ENCODE measurements around the gene PRSS36.
"Not testable (repeated sequence)": the region's sequence is repeated elsewhere in the genome, so short reads cannot be mapped to it uniquely, and the experiment has no call there.

The PRSS36 gene

DNA sequence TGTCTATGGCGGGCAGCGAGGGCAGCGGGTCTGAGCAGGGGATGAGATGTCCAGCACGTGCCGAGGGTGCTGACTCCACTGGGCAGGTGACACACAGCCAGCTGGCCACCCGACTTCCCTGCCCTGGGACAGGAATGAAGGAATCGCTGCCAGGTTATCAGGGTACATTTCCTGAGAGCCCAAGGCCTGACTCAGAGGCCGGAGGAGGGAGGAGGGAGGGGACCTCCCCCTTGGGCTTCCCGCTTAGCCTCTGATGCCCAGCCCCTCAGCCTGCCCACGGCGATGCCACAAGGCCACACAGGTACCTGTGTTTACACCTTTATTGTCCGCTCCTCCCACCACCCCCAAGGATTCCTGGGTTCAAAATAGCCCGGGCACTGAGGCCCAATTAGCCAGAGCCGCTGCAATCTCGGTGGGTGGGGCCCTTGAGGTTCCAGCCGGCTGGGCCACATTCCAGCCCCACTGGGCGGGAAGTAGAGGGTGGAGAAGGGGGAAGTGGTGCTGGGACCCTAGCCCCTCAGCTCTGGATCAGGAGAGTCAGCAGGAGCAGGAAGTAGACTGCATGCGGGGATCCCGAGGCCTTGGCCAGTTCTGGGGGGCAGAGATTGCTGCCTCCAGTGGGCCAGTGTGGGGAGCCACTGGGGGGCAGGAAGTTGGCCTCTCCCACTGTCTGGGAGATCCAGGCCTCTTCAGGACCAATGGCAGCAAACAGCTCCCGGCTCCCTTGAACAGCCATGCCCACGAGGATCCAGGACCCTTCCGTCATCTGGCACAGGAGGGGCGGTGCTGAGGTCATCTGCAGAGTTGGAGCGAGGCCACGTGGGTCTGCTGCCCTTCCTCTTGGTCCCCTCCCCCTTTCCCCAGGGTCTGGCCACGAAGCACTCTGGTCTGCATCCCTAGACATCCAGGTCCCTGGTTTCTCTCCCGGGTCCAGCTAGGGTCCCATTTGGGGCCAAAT is 11.0 kb downstream of the PRSS36 start:
- Mint-ChIP-seq H3K36me3 (no peaks in the 10 kb centered on the region), H3K27ac (no peak overlapping the region), H3K4me1 (peaks cover 17% of the 10 kb centered on the region), H3K27me3 (no peaks in the 10 kb centered on the region), H3K4me3 (no peak overlapping the region), H3K9me3 (no peaks in the 10 kb centered on the region)
- ATAC-seq = no peak

DNA sequence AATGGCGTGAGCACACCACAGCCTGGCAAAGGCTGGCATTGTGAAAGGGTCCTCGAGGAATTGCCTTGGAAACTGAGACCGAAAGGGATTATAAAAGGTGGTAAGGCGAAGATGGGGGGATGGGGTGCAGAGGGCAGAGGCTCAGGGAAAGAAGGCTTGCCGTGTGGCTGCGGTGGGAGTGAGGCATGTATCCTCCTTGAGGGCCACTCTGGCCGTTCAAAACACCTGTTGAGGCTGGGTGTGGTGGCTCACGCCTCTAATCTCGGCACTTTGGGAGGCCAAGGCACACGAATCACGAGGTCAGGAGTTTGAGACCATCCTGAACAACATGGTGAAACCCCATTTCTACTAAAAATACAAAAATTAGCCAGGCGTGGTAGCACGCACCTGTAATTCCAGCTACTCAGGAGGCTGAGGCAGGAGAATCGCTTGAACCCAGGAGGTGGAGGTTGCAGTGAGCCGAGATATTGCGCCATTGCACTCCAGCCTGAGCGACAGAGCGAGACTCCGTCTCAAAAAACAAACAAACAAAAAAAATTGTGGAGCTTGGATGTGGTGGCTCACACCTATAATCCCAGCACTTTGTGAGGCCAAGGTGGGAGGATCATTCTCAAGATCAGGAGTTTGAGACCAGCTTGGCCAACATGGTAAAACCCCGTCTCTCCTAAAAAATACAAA is 12.9 kb downstream of the PRSS36 start:
- not testable (repeated sequence) for H3K4me3 Mint-ChIP-seq, H3K4me1 Mint-ChIP-seq, ATAC-seq, H3K9me3 Mint-ChIP-seq, H3K27me3 Mint-ChIP-seq, H3K27ac Mint-ChIP-seq, H3K36me3 Mint-ChIP-seq

DNA sequence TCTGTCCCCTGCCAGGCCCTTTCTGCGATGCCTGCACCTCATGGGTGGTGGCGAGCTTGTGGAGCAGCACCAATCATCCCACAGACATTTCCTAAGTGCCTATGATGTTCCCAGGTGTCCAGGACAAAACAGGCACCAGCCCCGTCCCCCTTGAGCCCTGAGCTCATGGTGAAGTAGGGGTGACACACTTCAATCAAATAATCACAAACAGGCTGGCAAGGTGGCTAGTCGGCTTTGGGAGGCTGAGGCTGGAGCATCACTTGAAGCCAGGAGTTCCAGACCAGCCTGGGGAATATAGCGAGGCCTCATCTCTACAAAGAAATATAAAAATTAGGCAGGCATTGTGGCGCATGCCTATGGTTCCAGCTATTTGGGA is 13.6 kb downstream of the PRSS36 start:
- no peak overlapping the region for H3K4me3 Mint-ChIP-seq
- H3K27ac Mint-ChIP-seq = no peak overlapping the region
- no peaks in the 10 kb centered on the region for H3K27me3 Mint-ChIP-seq
- ATAC-seq = no peak
- H3K9me3 Mint-ChIP-seq = no peaks in the 10 kb centered on the region
- H3K4me1 Mint-ChIP-seq = no peaks in the 10 kb centered on the region
- peaks cover 7% of the 10 kb centered on the region for H3K36me3 Mint-ChIP-seq

DNA sequence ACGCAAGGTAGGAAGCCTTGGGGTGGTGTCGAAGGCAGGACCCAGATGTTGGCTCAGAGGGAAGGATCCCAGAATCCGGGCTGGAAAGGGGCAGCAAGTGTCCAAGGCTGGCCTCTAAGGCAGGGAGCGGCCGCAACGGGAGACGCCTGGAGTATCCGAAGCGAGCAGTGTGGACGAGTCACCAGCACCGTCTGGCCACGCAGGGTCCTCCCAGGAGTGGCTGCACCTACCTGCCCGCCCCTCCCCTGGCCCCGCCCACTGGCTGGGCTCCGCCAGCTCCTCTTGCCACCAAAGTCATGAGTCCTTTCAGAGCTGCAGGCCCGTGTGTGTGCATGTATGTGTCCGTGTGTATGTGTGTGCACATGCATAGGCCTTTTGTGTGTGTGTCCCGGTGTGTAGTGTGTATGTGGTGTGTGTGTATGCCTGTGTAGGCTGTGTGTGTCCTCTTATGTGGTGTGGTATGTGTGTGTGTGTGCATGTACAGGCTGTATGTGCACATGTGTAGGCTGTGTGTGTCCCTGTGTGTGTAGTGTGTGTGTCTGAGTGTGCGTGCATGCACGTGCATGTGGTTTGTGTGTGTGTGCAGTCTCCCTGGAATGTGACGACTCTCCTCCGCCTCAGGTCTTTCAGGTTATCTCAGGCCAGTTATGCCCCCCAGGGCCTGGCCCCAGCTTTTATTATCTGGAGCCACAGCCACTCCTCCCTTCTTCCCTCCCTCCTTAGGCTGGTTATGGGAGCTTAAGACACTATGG is 14.2 kb downstream of the PRSS36 start, which contains the start of gene PRSS8:
Gene PRSS8 (minus strand): TSS at position 193 of the 752 bp plus-strand sequence. CDS start 229 bp downstream, outside the sequence.
- Mint-ChIP-seq H3K27ac (no peak within 1 kb of the TSS), H3K27me3 (no peaks in the 10 kb centered on the region), H3K4me1 (no peaks in the 10 kb centered on the region), H3K9me3 (no peaks in the 10 kb centered on the region), H3K36me3 (peaks cover 13% of the 10 kb centered on the region), H3K4me3 (no peak within 1 kb of the TSS)
- ATAC-seq = no peak

DNA sequence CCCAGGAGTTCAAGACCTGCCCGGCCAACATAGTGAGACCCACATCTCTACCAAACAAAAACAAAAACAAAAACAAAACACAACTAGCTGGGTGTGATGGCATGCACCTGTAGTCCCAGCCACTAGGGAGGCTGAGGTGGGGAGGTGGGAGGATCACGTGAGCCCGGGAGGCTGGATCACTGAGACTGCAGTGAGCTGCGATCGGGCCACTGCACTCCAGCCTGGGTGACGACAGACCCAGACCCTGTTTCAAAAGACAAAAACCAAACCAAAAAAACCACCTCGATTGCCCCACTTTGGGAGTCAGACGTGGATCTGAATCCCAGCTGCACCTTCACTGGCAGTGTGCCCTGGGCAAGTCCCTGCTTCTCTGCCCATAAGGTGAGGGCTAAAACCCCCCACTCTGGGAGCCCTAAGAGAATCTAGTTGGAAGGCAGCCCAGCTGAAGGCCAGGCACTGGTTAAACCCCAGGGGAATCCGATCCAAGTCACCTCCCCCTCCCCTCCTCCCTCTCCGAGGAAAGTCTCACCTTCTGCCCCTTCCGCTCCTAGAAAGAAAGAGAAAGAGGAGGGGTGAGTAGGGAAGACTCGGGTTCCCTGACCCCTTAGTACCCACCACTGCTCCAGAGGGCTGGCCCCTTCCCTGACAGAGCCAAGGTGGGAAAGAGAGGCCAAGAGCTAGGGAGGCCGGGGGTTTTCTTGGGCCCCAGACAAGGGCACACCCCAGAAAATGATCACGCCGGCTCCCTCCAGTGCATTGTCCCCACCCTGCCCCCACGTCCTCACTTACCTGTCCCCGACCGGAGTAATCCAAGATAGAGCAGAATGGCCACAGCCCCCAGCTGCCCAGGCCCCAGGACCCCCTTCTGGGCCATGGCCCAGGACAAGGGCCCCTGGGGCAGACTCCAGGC is 15.0 kb downstream of the PRSS36 start:
- Mint-ChIP-seq H3K27ac (no peak overlapping the region), H3K36me3 (peaks cover 19% of the 10 kb centered on the region), H3K27me3 (no peaks in the 10 kb centered on the region), H3K4me3 (no peak overlapping the region), H3K4me1 (no peaks in the 10 kb centered on the region), H3K9me3 (no peaks in the 10 kb centered on the region)
- no peak for ATAC-seq

DNA sequence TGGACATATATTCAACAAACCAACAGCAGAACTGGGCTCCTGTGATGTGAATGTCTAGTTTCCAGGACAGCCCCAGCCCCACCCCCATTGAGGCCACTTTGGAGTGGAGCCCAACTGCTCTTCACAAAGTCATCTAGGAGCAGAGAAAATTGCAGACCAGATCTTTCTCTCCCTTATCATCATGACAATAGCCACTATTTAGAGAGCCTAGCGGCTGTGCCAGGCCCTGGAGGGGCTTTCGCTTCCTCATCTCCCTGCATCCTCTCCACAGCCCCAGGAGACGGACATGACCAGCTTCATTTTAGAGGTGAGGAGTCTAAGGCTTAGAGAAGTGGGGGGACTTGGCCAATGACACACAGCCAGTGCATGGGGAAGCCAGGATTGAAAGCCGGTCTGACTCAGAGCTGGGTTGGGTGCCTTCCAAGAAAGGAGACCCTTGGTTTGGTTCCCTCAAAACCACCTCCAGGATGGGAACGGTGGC is 15.7 kb downstream of the PRSS36 start:
- Mint-ChIP-seq H3K4me3 (no peak overlapping the region), H3K27me3 (no peaks in the 10 kb centered on the region), H3K27ac (no peak overlapping the region), H3K9me3 (no peaks in the 10 kb centered on the region), H3K4me1 (no peaks in the 10 kb centered on the region), H3K36me3 (peaks cover 19% of the 10 kb centered on the region)
- no peak for ATAC-seq

DNA sequence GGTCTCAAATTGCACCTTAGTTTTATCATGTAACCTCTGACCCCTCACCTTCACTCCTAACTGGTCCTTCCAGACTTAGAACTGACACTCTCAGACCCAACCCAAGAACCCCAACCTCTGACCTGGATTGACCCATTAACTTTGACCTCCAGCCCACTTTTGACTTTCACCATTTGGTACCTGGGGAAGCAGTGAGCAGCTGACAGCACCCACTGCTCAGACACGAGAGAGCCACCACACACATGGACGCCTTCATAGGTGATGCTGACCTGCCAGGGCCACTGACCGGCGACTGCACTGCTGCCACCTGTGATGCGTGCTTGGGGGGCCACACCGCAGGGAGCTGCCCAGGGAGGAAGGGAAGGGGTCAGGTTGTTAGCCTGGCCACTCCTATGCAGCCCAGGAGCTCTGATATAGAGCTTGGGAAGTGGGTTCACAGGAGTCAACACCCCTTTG is 16.8 kb downstream of the PRSS36 start:
- no peaks in the 10 kb centered on the region for H3K9me3 Mint-ChIP-seq
- no peak overlapping the region for H3K27ac Mint-ChIP-seq
- H3K4me3 Mint-ChIP-seq = no peak overlapping the region
- H3K36me3 Mint-ChIP-seq = peaks cover 19% of the 10 kb centered on the region
- no peaks in the 10 kb centered on the region for H3K27me3 Mint-ChIP-seq
- H3K4me1 Mint-ChIP-seq = no peaks in the 10 kb centered on the region
- no peak for ATAC-seq

DNA sequence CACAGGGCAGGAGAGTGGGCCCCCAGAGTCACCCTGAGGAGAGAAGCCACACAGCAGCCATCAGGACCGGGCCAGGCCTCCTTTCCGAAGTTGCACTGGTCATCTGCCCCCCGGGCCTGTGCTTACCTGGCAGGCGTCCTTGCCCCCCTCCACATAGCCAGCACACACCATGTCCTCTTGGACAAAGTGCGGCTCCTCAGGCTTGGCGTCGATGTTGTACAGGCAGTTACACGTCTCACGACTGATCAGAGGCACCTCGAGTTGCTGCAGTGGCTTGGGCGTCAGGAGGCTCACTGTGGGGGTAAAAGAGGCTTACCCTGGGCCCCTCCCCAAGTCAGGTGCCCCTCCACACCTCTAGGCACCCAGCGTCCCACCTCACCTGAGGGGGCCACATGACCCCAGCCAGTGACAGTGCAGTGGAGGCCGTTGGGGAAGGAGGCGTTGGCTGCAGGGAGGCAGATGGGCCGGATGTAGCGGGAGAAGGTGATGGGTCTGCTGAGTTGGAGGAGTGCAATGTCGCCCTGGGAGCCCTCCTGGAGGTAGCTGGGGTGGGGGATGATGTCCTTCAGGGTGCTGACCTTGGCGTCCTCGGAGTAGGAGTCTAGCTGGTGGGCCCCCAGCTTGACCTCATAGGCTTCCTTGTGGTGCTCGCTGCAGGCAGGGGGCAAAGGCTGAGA is 17.4 kb downstream of the PRSS36 start:
- Mint-ChIP-seq H3K36me3 (peaks cover 26% of the 10 kb centered on the region), H3K27me3 (no peaks in the 10 kb centered on the region), H3K4me1 (no peaks in the 10 kb centered on the region), H3K4me3 (no peak overlapping the region), H3K27ac (no peak overlapping the region), H3K9me3 (no peaks in the 10 kb centered on the region)
- ATAC-seq = no peak

DNA sequence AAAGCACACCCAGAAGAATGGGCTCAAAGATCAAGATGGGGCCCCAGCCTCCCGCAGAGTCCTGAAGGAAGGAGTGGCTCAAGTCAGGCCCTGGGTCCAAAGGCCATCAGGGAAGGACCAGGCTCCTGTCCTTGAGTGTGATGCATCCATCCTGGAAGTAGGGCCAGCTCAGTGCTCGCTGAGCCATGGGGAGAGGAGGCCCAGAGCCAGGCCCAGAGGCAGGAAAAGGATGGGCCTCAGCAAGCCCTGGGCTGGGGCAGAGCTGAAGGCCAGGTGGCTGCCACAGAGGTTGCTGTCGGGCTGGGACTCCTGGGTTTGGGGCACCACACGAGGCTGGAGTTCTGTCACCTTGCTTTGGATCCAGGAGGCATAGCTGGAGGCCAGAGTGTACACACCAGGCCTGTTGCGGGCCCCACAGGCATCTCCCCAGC is 18.0 kb downstream of the PRSS36 start:
- no peaks in the 10 kb centered on the region for H3K9me3 Mint-ChIP-seq
- H3K27me3 Mint-ChIP-seq = no peaks in the 10 kb centered on the region
- no peak overlapping the region for H3K27ac Mint-ChIP-seq
- H3K4me1 Mint-ChIP-seq = no peaks in the 10 kb centered on the region
- no peak for ATAC-seq
- no peak overlapping the region for H3K4me3 Mint-ChIP-seq
- peaks cover 27% of the 10 kb centered on the region for H3K36me3 Mint-ChIP-seq

DNA sequence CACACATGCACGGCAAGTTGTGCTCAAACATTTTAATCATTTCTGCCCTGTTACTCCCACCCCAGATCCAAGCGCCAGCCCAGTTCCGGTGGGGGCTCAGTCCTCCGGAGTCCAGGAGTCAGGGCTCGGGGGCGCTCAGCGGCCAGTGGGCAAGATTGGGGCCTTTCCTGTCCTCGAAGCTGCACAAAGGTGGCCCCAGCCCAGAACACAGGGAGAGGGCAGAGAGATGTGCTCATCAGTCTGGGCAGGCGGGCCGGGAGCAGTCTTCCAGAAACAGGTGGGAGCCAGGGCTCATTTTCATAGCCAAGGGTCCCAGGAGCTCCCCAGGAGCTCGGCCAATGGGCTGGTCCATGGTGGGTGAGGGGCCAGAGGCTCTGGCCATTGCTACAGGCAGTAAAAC is 18.4 kb downstream of the PRSS36 start:
- Mint-ChIP-seq H3K27ac (no peak overlapping the region), H3K4me1 (no peaks in the 10 kb centered on the region), H3K4me3 (no peak overlapping the region), H3K36me3 (peaks cover 28% of the 10 kb centered on the region), H3K9me3 (no peaks in the 10 kb centered on the region), H3K27me3 (no peaks in the 10 kb centered on the region)
- ATAC-seq = no peak

DNA sequence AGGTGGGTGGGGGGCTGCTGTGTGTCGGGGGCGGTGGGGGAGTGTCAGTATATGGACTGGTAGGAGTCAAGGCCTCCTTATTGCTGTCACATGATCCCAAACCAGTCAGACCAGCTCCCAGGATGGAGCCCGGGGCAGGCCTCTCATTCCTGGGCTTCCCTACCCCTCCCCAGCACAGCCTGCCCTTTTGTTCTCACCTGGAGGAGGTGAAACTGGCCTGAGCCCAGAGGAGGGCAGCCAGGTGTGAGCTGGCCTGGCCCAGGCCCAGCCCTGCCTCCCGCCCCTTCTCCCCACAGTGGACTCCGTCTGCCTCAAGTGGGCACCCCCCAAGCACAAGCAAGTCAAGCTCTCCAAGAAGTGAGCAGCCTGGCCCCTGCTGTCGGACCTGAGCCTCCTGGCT is 19.0 kb downstream of the PRSS36 start:
- H3K4me1 Mint-ChIP-seq = peaks cover 4% of the 10 kb centered on the region
- no peaks in the 10 kb centered on the region for H3K9me3 Mint-ChIP-seq
- H3K36me3 Mint-ChIP-seq = peaks cover 33% of the 10 kb centered on the region
- ATAC-seq = no peak
- H3K27me3 Mint-ChIP-seq = no peaks in the 10 kb centered on the region
- H3K27ac Mint-ChIP-seq = no peak overlapping the region
- no peak overlapping the region for H3K4me3 Mint-ChIP-seq

DNA sequence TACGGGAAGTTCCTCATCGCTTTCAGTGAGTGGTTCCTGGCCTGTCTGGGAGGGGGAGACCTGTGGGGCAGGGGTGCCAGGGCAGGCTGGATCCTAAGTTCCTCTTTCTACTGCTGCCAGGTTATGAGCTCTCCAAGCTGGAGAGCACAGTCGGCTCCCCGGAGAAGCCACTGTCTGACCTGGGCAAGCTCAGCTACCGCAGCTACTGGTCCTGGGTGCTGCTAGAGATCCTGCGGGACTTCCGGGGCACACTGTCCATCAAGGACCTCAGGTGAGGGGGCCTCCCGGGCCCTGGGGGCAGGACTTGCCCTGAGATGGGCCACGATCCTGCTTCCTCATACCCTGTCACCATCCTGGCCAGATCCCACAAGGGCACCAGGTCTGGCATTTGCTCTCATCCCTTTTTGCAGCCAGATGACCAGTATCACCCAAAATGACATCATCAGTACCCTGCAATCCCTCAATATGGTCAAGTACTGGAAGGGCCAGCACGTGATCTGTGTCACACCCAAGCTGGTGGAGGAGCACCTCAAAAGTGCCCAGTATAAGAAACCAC is 19.5 kb downstream of the PRSS36 start:
- Mint-ChIP-seq H3K4me3 (no peak overlapping the region), H3K27me3 (no peaks in the 10 kb centered on the region), H3K27ac (no peak overlapping the region), H3K4me1 (peaks cover 7% of the 10 kb centered on the region), H3K9me3 (no peaks in the 10 kb centered on the region), H3K36me3 (peaks cover 37% of the 10 kb centered on the region)
- ATAC-seq = no peak

DNA sequence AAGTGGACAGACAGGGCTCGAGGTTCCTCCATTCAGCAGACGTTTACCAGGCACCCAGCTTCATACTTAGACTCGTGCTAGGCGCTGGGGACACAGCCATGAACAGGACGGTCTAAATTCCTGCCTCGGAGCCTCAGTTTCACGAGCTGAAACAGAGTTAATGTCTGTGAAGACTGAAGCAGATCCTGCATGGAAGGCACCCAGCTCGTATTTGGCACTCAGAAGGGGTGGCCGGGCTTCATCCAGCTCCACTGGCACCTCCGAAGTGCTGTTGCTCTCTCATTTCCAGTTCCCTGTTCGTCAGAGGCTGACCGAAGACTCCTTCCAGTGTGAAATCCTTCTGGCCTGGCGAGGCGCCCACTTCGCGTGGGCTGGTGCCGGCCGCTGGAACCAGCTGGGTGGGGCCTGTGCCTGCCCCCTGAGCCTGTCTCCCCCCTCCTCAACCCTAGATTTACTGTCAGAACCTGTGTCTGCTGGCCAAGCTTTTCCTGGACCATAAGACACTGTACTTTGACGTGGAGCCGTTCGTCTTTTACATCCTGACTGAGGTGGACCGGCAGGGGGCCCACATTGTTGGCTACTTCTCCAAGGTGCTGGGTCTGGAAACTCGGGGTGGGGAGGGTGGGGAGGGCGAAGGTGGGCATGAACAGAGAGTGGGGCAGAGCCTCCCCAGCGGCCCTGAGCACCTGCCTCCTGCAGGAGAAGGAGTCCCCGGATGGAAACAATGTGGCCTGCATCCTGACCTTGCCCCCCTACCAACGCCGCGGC is 20.1 kb downstream of the PRSS36 start:
- Mint-ChIP-seq H3K36me3 (peaks cover 37% of the 10 kb centered on the region), H3K27me3 (no peaks in the 10 kb centered on the region), H3K4me1 (peaks cover 7% of the 10 kb centered on the region), H3K9me3 (no peaks in the 10 kb centered on the region), H3K27ac (no peak overlapping the region), H3K4me3 (no peak overlapping the region)
- ATAC-seq = no peak
